Hepatocyte (in vitro differentiated cells): Measurements from ENCODE around the gene CCR7.

ENCODE experiments used
- EZH2phosphoT487 ChIP-seq: fragments of 200-600 bp; sonication (generic); IDR thresholded peaks from one replicate; pipeline ENCODE4 v1.6.1; 2018; ENCODE audit warnings: antibody characterized with exemption, mild to moderate bottlenecking, low read depth, moderate library complexity; ENCODE audit not compliant: unreplicated experiment, severe bottlenecking
- TF ChIP-seq, protein P1 (sequence below): fragments of 200-600 bp; sonication (generic); IDR thresholded peaks from 2 replicates; pipeline ENCODE4 v1.5.1; 2016; ENCODE audit warnings: antibody characterized with exemption, mild to moderate bottlenecking; ENCODE audit not compliant: poor library complexity

DNA sequence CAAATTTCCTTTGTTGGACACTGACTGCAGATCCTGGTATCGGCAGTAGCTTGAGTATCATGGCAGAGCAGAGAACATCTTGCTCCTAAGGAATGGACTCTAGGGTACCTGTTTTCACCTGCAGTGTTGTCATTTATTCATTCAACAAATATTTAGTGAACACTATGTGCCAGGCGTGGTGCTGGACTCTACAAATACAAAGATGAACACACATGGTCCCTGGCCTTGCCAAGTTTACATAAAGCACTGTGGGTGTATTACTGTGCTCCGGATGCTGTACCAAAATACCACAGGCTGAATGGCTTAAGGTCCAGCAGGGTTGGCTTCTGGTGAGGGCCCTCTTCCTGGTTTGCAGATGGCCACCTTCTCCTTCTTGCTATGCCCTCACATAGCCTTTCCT lies 14.2 kb upstream of the CCR7 start:
- TF ChIP-seq, protein P1, sequence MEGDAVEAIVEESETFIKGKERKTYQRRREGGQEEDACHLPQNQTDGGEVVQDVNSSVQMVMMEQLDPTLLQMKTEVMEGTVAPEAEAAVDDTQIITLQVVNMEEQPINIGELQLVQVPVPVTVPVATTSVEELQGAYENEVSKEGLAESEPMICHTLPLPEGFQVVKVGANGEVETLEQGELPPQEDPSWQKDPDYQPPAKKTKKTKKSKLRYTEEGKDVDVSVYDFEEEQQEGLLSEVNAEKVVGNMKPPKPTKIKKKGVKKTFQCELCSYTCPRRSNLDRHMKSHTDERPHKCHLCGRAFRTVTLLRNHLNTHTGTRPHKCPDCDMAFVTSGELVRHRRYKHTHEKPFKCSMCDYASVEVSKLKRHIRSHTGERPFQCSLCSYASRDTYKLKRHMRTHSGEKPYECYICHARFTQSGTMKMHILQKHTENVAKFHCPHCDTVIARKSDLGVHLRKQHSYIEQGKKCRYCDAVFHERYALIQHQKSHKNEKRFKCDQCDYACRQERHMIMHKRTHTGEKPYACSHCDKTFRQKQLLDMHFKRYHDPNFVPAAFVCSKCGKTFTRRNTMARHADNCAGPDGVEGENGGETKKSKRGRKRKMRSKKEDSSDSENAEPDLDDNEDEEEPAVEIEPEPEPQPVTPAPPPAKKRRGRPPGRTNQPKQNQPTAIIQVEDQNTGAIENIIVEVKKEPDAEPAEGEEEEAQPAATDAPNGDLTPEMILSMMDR: no peak
- TF ChIP-seq EZH2phosphoT487: no peak
